Astrocyte (in vitro differentiated cells and primary cell): ENCODE measurements around the gene POU3F1. TPM values are rescaled to one million over a fixed set of nuclear protein-coding genes. Genes with fewer than 3 reads are reported as not detected.

Experiments used
- DNase-seq: peaks from one replicate; pipeline ENCODE4 v3.0.0-alpha.2; 2010; ENCODE audit warnings: low read depth
- FAIRE-seq: peaks from 2 replicates; lab custom pipeline; 2011; peaks lifted over from hg19 to GRCh38; lab: Jason Lieb, UNC
- H2AFZ ChIP-seq: 2 replicates; pipeline ENCODE4 v1.6.0; 2012; ENCODE audit warnings: low read depth, low read length, inconsistent platforms
- H3K27ac ChIP-seq: 2 replicates; pipeline ENCODE4 v1.5.1; 2011; ENCODE audit warnings: low read depth, low read length, inconsistent platforms
- H3K27me3 ChIP-seq: 2 replicates; pipeline ENCODE4 v1.6.0; 2011; ENCODE audit warnings: low read length, inconsistent platforms; ENCODE audit not compliant: insufficient read depth
- H3K36me3 ChIP-seq: 2 replicates; pipeline ENCODE4 v1.5.1; 2011; ENCODE audit warnings: low read length, inconsistent platforms; ENCODE audit not compliant: insufficient read depth
- H3K4me1 ChIP-seq: 2 replicates; pipeline ENCODE4 v1.5.1; 2011; ENCODE audit warnings: low read length, inconsistent platforms; ENCODE audit not compliant: insufficient read depth
- H3K4me2 ChIP-seq: 2 replicates; pipeline ENCODE4 v1.6.0; 2012; ENCODE audit warnings: low read length, inconsistent platforms
- H3K4me3 ChIP-seq: 2 replicates; pipeline ENCODE4 v1.5.1; 2011; ENCODE audit warnings: low read depth, mild to moderate bottlenecking, low read length, inconsistent platforms; ENCODE audit not compliant: insufficient read depth
- H3K79me2 ChIP-seq: 2 replicates; pipeline ENCODE4 v1.6.0; 2012; ENCODE audit warnings: mild to moderate bottlenecking, low read length, inconsistent platforms; ENCODE audit not compliant: insufficient read depth
- H3K9ac ChIP-seq: 2 replicates; pipeline ENCODE4 v1.6.0; 2012; ENCODE audit warnings: mild to moderate bottlenecking, low read length, inconsistent platforms
- H3K9me3 ChIP-seq: 2 replicates; pipeline ENCODE4 v1.5.1; 2012; ENCODE audit warnings: low read depth, mild to moderate bottlenecking, low read length, inconsistent platforms; ENCODE audit not compliant: insufficient read depth
- H4K20me1 ChIP-seq: 2 replicates; pipeline ENCODE4 v1.6.0; 2012; ENCODE audit warnings: low read length, inconsistent platforms; ENCODE audit not compliant: insufficient read depth
- H3K27ac Mint-ChIP-seq: one replicate; pipeline ENCODE4 v1.8.0; 2021; ENCODE audit warnings: mild to moderate bottlenecking, mixed read lengths; ENCODE audit not compliant: unreplicated experiment
- H3K27me3 Mint-ChIP-seq: one replicate; pipeline ENCODE4 v1.8.0; 2021; ENCODE audit warnings: low read depth, mixed read lengths; ENCODE audit not compliant: unreplicated experiment
- H3K36me3 Mint-ChIP-seq: one replicate; pipeline ENCODE4 v1.8.0; 2021; ENCODE audit warnings: low read depth, mixed read lengths; ENCODE audit not compliant: unreplicated experiment
- H3K4me1 Mint-ChIP-seq: one replicate; pipeline ENCODE4 v1.8.0; 2021; ENCODE audit warnings: low read depth, mixed read lengths; ENCODE audit not compliant: unreplicated experiment
- H3K4me3 Mint-ChIP-seq: one replicate; pipeline ENCODE4 v1.8.0; 2021; ENCODE audit warnings: mild to moderate bottlenecking, moderate library complexity, mixed read lengths; ENCODE audit not compliant: unreplicated experiment
- H3K9me3 Mint-ChIP-seq: one replicate; pipeline ENCODE4 v1.8.0; 2021; ENCODE audit warnings: mild to moderate bottlenecking, mixed read lengths; ENCODE audit not compliant: unreplicated experiment
- EZH2 ChIP-seq: IDR thresholded peaks from 2 replicates; pipeline ENCODE4 v1.6.1; 2012; ENCODE audit warnings: mild to moderate bottlenecking, low read length, inconsistent platforms; ENCODE audit not compliant: insufficient read depth
- microRNA-seq: library from miRNA; unstranded; fragments of <30 nt; microRNA quantifications from one replicate; pipeline ENCODE4 v1.2.0, GENCODE V29; 2020
- total RNA-seq: library from RNA; stranded (reverse); gene quantifications from 2 replicates; pipeline ENCODE4 v1.2.1, GENCODE V29; 2021
- TF ChIP-seq, protein P1 (sequence below): IDR thresholded peaks from 2 replicates; pipeline ENCODE4 v1.5.1; 2011; ENCODE audit warnings: low read depth, mild to moderate bottlenecking, inconsistent platforms, low read length, moderate library complexity; ENCODE audit not compliant: insufficient read depth

Gene POU3F1
- total RNA-seq, 1 donor from 2014 or later = 2.3 TPM

- FAIRE-seq = no peak
- peak; percentile 72 for DNase-seq
- TF ChIP-seq, protein P1, sequence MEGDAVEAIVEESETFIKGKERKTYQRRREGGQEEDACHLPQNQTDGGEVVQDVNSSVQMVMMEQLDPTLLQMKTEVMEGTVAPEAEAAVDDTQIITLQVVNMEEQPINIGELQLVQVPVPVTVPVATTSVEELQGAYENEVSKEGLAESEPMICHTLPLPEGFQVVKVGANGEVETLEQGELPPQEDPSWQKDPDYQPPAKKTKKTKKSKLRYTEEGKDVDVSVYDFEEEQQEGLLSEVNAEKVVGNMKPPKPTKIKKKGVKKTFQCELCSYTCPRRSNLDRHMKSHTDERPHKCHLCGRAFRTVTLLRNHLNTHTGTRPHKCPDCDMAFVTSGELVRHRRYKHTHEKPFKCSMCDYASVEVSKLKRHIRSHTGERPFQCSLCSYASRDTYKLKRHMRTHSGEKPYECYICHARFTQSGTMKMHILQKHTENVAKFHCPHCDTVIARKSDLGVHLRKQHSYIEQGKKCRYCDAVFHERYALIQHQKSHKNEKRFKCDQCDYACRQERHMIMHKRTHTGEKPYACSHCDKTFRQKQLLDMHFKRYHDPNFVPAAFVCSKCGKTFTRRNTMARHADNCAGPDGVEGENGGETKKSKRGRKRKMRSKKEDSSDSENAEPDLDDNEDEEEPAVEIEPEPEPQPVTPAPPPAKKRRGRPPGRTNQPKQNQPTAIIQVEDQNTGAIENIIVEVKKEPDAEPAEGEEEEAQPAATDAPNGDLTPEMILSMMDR = no peak
- no peak for TF ChIP-seq EZH2
- no peaks in the 10 kb centered on the region for H3K27me3 Mint-ChIP-seq
- peak overlapping the region; percentile 45 for H3K4me3 ChIP-seq
- H3K27me3 ChIP-seq = no peaks in the 10 kb centered on the region
- H3K4me1 ChIP-seq = peaks cover 50% of the 10 kb centered on the region
- H3K4me3 Mint-ChIP-seq = peak overlapping the region; percentile 50
- H3K4me2 ChIP-seq = peak overlapping the region; percentile 82
- H3K4me1 Mint-ChIP-seq = peaks cover 46% of the 10 kb centered on the region
- no peaks in the 10 kb centered on the region for H4K20me1 ChIP-seq
- peak overlapping the region; percentile 65 for H3K9ac ChIP-seq
- peaks cover 15% of the 10 kb centered on the region for H3K36me3 Mint-ChIP-seq
- no peaks in the 10 kb centered on the region for H3K9me3 ChIP-seq
- H3K27ac ChIP-seq = peak overlapping the region; percentile 75
- peaks cover 42% of the 10 kb centered on the region for H3K79me2 ChIP-seq
- H3K36me3 ChIP-seq = peaks cover 21% of the 10 kb centered on the region
- H3K9me3 Mint-ChIP-seq = no peaks in the 10 kb centered on the region
- H2AFZ ChIP-seq = peak overlapping the region; percentile 55
- H3K27ac Mint-ChIP-seq = peak overlapping the region; percentile 12
These were observed 50.7 kb downstream of the POU3F1 start for GRCh38 chr1:37995751-37996345.

DNA sequence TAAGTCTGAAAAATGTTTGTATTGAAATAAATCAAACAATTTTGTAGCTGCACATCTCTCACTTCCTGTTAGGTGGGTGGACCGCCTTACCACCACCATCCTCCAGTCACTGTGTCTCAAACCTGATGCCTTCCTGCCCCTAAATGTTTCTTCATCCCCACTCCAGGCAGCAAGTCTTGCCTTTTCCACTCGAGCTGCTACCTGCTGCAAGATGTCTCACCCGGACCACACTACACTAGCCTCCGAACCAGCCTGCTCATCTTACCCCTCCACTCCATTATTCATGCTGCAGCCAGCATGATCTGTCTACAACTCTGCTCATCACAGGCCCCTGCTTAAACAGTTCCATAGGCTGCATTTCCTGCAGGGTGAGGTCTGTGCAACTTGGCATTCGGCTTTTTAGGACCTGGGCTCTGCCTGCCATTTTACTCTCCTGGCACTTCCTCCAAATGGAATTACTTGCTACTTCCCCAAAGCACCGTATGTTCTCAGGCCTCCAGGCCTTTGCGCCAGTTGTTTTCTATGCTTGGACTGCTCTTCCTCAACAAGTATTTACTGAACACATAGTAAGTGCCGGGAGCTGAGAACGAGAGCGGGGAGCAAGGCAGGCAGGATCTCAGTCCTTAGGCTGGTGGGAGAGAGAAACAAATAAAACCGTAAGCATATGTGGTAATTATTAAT lies 51.6 kb downstream of the POU3F1 start:
- Mint-ChIP-seq H3K36me3 (peaks cover 16% of the 10 kb centered on the region), H3K4me3 (peak overlapping the region; percentile 47), H3K4me1 (peaks cover 41% of the 10 kb centered on the region), H3K27ac (peak overlapping the region; percentile 12), H3K9me3 (no peaks in the 10 kb centered on the region), H3K27me3 (no peaks in the 10 kb centered on the region)
- no peaks in the 10 kb centered on the region for H3K9me3 ChIP-seq
- FAIRE-seq = no peak
- peaks cover 34% of the 10 kb centered on the region for H3K79me2 ChIP-seq
- H3K9ac ChIP-seq = no peak overlapping the region
- H3K36me3 ChIP-seq = peaks cover 21% of the 10 kb centered on the region
- H3K4me1 ChIP-seq = peaks cover 41% of the 10 kb centered on the region
- no peak for DNase-seq
- H2AFZ ChIP-seq = no peak overlapping the region
- no peak overlapping the region for H3K4me2 ChIP-seq
- no peaks in the 10 kb centered on the region for H4K20me1 ChIP-seq
- no peaks in the 10 kb centered on the region for H3K27me3 ChIP-seq
- no peak for TF ChIP-seq EZH2
- no peak overlapping the region for H3K4me3 ChIP-seq
- no peak overlapping the region for H3K27ac ChIP-seq

Small RNA genes lying within 50 kb of the gene (microRNA-seq; reads per million reads assigned to microRNA genes)
- 43.3 reads per million, percentile 56 among the genes with 10 or more reads in this experiment for gene MIR3659

Other genes starting within 250 kb of the POU3F1 start
- 69.6 and 70.0 TPM in 2 replicates for gene C1orf122, start 239.0 kb downstream of the POU3F1 start, total RNA-seq
- 25.9 and 28.1 TPM in 2 replicates for gene YRDC, start 238.6 kb downstream of the POU3F1 start, total RNA-seq
- 16.6 and 16.7 TPM in 2 replicates for gene MTF1, start 187.2 kb downstream of the POU3F1 start, total RNA-seq
- 19.4 and 21.4 TPM in 2 replicates for gene INPP5B, start 99.7 kb downstream of the POU3F1 start, total RNA-seq
- gene SF3A3, start 56.8 kb downstream of the POU3F1 start, total RNA-seq = 66.5 and 76.8 TPM in 2 replicates
- gene FHL3, start 41.3 kb downstream of the POU3F1 start, total RNA-seq = 107 and 116 TPM in 2 replicates
- gene UTP11, start 34.1 kb downstream of the POU3F1 start, total RNA-seq = 38.2 and 42.6 TPM in 2 replicates